Subcutaneous adipose tissue (tissue), 4 donors: ENCODE data around the gene SLC38A8. TPM values are rescaled to one million over a fixed set of nuclear protein-coding genes. Genes with fewer than 3 reads are reported as not detected.

Source experiments
- total RNA-seq, 4 donors: library from RNA; depleted of rRNA; stranded (reverse); fragments of >200 nt; gene quantifications; one replicate each; pipeline ENCODE4 v1.1.0, GENCODE V29; 2016
- TF ChIP-seq, protein P1 (sequence below): fragments of 450-650 bp; IDR thresholded peaks from one replicate; pipeline ENCODE4 v1.5.1; 2016; ENCODE audit warnings: low read depth, mild to moderate bottlenecking, control low read depth, antibody characterized with exemption, moderate library complexity

SLC38A8 gene
- total RNA-seq, 4 donors from 2014 or later = not detected

DNA sequence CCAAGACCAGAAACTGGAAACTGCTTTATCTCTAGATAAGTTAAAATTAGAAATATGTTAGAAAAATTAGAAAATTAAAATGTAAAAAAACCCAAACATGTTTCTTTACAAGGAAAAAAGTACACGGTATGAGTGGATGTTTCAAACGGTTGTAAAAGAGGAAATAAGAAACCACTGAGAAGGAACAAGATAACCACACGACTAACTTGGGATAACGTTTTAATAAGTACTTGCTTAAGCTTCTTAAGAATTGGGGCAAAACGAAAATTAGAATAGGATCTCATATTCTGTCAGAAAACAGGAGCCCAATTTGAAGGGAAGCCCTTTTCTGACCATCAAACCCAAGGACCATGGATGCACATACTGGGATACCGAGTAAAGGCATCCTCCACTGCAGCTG is 43.2 kb upstream of the SLC38A8 start:
- TF ChIP-seq, protein P1, sequence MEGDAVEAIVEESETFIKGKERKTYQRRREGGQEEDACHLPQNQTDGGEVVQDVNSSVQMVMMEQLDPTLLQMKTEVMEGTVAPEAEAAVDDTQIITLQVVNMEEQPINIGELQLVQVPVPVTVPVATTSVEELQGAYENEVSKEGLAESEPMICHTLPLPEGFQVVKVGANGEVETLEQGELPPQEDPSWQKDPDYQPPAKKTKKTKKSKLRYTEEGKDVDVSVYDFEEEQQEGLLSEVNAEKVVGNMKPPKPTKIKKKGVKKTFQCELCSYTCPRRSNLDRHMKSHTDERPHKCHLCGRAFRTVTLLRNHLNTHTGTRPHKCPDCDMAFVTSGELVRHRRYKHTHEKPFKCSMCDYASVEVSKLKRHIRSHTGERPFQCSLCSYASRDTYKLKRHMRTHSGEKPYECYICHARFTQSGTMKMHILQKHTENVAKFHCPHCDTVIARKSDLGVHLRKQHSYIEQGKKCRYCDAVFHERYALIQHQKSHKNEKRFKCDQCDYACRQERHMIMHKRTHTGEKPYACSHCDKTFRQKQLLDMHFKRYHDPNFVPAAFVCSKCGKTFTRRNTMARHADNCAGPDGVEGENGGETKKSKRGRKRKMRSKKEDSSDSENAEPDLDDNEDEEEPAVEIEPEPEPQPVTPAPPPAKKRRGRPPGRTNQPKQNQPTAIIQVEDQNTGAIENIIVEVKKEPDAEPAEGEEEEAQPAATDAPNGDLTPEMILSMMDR = no peak

- TF ChIP-seq, protein P1 = no peak
Measured at GRCh38 chr16:84085271-84085667, 42.7 kb upstream of the SLC38A8 start.

- TF ChIP-seq, protein P1 = no peak
Measured at GRCh38 chr16:84084570-84085270, 42.1 kb upstream of the SLC38A8 start.

GRCh38 chr16:84082835-84083569 is 40.4 kb upstream of the SLC38A8 start:
- TF ChIP-seq, protein P1 = no peak

GRCh38 chr16:84082110-84082509 is 39.5 kb upstream of the SLC38A8 start:
- TF ChIP-seq, protein P1 = no peak

- TF ChIP-seq, protein P1 = no peak
Measured at GRCh38 chr16:84081446-84081989, 38.9 kb upstream of the SLC38A8 start.

DNA sequence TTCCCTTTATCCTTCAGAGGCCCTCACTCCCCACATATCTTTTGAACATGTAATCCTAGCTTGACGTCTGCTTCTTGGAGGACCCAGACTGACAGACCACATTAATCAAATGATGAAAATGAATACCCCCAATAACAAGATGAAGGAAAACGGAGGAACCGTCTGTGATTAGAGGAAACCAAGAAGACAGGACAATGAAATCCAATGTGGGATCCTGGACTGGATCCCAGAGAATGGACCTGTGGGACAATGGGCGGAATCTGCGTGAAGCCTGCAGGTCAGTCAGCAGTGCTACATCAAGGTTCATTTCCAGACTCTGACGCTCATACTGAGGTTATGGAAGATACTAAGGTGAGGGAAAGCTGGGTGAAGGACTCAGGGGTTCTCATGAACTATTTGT is 38.2 kb upstream of the SLC38A8 start:
- TF ChIP-seq, protein P1 = no peak
